Measurements from ENCODE around the gene LTB4R.

GRCh38 chr14:24331731-24332267 is 20.5 kb downstream of the LTB4R start:
- TF ChIP-seq TAF1 (IDR thresholded peaks at IDR 0.05; ENCODE audit: low read depth, low read length) (no peak), POLR2AphosphoS5 (IDR thresholded peaks at IDR 0.05; ENCODE audit: low read depth, low read length) (no peak), POLR2A (IDR thresholded peaks at IDR 0.05; ENCODE audit: low read depth, low read length) (no peak)
